ENCODE data around the gene FBLN2. TPM values are rescaled to one million over a fixed set of nuclear protein-coding genes. Genes with fewer than 3 reads are reported as not detected.

Gene FBLN2
- polyA plus RNA-seq, 1 of the 3 experiments (the other 2 are of a cell fraction), result 5.2 TPM

DNA sequence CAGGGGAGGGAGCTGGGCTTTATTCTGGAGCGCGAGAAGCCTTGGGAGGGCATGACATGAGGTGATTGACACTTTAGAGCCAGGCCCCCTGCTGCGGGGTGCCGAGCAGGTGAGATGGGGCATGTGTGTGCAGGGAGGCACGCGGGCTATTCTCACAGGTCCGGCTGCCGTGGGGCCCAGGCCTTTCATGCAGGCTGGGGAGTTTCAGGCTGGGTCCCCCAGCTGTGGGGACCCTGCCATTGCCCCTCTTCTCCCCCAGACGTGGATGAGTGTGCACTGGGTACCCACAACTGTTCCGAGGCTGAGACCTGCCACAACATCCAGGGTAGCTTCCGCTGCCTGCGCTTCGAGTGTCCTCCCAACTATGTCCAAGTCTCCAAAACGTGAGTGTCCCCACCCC lies 87.3 kb downstream of the FBLN2 start:
- no peak overlapping the region for H3K4me3 ChIP-seq (ENCODE audit: low read depth in 2 of 2, low read length in 1 of 2)
- H4K20me1 ChIP-seq (ENCODE audit: insufficient read depth), result no peaks in the 10 kb centered on the region
- H3K36me3 ChIP-seq (replicated peaks in 1 of 2; ENCODE audit: control insufficient read depth in 1 of 2, insufficient read depth in 2 of 2, low read length in 1 of 2), result no peaks in the 10 kb centered on the region
- no peaks in the 10 kb centered on the region for H3K9me3 ChIP-seq
- H3K27me3 ChIP-seq (ENCODE audit: insufficient read depth), result no peaks in the 10 kb centered on the region
- H3K9ac ChIP-seq, result no peak overlapping the region
- no peak overlapping the region for H2AFZ ChIP-seq (ENCODE audit: low read depth)
- no peaks in the 10 kb centered on the region for H3F3A ChIP-seq (replicated peaks; ENCODE audit: insufficient read depth)
- no peaks in the 10 kb centered on the region for H3K79me2 ChIP-seq (ENCODE audit: insufficient read depth)
- no peaks in the 10 kb centered on the region for H3K9me2 ChIP-seq
- CTCF ChIA-PET, result interaction anchor here (1.5 to 8.1 kb wide), 6 partner anchors 9 to 245 kb away, joined by 3 to 68 read pairs (median 7); no protein-coding TSS in a partner anchor
- H3K27ac ChIP-seq (ENCODE audit: low read depth in 2 of 2, low read length in 1 of 2), result no peak overlapping the region
- 63% methylated on average over 11 of the region's 14 CpGs for WGBS (ENCODE audit: low lambda C conversion rate)
- H3K4me2 ChIP-seq, result no peak overlapping the region
- no peak for DNase-seq
- TF ChIP-seq, protein P1, sequence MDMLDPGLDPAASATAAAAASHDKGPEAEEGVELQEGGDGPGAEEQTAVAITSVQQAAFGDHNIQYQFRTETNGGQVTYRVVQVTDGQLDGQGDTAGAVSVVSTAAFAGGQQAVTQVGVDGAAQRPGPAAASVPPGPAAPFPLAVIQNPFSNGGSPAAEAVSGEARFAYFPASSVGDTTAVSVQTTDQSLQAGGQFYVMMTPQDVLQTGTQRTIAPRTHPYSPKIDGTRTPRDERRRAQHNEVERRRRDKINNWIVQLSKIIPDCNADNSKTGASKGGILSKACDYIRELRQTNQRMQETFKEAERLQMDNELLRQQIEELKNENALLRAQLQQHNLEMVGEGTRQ (IDR thresholded peaks at IDR 0.05; ENCODE audit: borderline replicate concordance, low read depth, low read length), result no peak
- TF ChIP-seq CHD2 (IDR thresholded peaks at IDR 0.05; ENCODE audit: low read length, partially characterized antibody) (no peak), TAF1 (IDR thresholded peaks at IDR 0.05; ENCODE audit: borderline replicate concordance, low read depth, low read length) (no peak), RFX5 (IDR thresholded peaks at IDR 0.05; ENCODE audit: low read length) (no peak), FOXM1 (IDR thresholded peaks at IDR 0.05; ENCODE audit: low read depth) (no peak), NFIC (IDR thresholded peaks at IDR 0.05; ENCODE audit: borderline replicate concordance) (no peak), POLR2AphosphoS5 (IDR thresholded peaks at IDR 0.05; ENCODE audit: low read depth, low read length) (no peak), ELF1 (IDR thresholded peaks at IDR 0.05) (no peak), MEF2A (IDR thresholded peaks at IDR 0.05; ENCODE audit: borderline replicate concordance, low read depth) (no peak), NRF1 (IDR thresholded peaks at IDR 0.05; ENCODE audit: low read depth, low read length) (no peak), RXRA (IDR thresholded peaks at IDR 0.05; ENCODE audit: borderline replicate concordance, low read depth) (no peak), SIN3A (IDR thresholded peaks at IDR 0.05; ENCODE audit: borderline replicate concordance, low read depth, low read length) (no peak), SMC3 (IDR thresholded peaks at IDR 0.05; ENCODE audit: low read depth, low read length) (no peak), FOSL2 (IDR thresholded peaks at IDR 0.05; ENCODE audit: borderline replicate concordance, low read depth) (no peak)
- TF ChIP-seq, protein P2, sequence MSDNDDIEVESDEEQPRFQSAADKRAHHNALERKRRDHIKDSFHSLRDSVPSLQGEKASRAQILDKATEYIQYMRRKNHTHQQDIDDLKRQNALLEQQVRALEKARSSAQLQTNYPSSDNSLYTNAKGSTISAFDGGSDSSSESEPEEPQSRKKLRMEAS (IDR thresholded peaks at IDR 0.05; ENCODE audit: low read depth), result no peak
- H3K4me1 ChIP-seq (ENCODE audit: control insufficient read depth in 1 of 2, insufficient read depth in 2 of 2, low read depth in 1 of 2, low read length in 1 of 2), result peaks cover 0 to 6% of the 10 kb centered on the region in 2 experiments; a peak in 1 of 4 replicates
- POLR2A ChIA-PET, result no interaction called here

DNA sequence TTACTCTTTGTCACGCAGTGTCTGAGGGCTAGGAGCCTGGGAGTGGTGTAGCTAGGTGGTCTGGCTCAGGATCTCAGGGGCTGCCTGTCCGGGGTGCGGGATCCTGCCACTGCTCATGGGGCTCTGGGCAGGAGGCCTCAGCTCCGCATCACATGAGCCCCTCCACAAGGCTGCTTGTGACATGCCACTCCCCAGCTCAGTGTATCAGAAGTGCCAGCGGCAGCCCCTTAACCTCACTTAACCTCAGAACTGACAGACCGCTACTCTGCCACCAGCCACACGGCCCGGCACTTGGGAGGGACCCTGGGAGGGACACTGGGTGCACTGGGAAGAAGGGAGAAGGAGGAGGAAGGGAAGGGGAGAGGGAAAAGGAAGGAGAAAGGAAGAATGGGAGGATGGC lies 87.9 kb downstream of the FBLN2 start:
- no peaks in the 10 kb centered on the region for H3K79me2 ChIP-seq (ENCODE audit: insufficient read depth)
- POLR2A ChIA-PET, result no interaction called here
- TF ChIP-seq ELF1 (IDR thresholded peaks at IDR 0.05) (no peak), SMC3 (IDR thresholded peaks at IDR 0.05; ENCODE audit: low read depth, low read length) (no peak), RAD21 (IDR thresholded peaks at IDR 0.05; ENCODE audit: low read length) (no peak), NRF1 (IDR thresholded peaks at IDR 0.05; ENCODE audit: low read depth, low read length) (no peak), TEAD4 (IDR thresholded peaks at IDR 0.05; ENCODE audit: borderline replicate concordance, insufficient read depth) (no peak), SIN3A (IDR thresholded peaks at IDR 0.05; ENCODE audit: borderline replicate concordance, low read depth, low read length) (no peak), RFX5 (IDR thresholded peaks at IDR 0.05; ENCODE audit: low read length) (no peak), FOXM1 (IDR thresholded peaks at IDR 0.05; ENCODE audit: low read depth) (no peak), FOSL2 (IDR thresholded peaks at IDR 0.05; ENCODE audit: borderline replicate concordance, low read depth) (no peak), GABPA (IDR thresholded peaks at IDR 0.05; ENCODE audit: low read depth) (no peak), YY1 (IDR thresholded peaks at IDR 0.05; ENCODE audit: low read depth) (no peak), EZH2phosphoT487 (IDR thresholded peaks at IDR 0.05; ENCODE audit: borderline replicate concordance, low read depth) (no peak), CHD2 (IDR thresholded peaks at IDR 0.05; ENCODE audit: low read length, partially characterized antibody) (no peak), TCF12 (IDR thresholded peaks at IDR 0.05) (no peak)
- TF ChIP-seq, protein P3, sequence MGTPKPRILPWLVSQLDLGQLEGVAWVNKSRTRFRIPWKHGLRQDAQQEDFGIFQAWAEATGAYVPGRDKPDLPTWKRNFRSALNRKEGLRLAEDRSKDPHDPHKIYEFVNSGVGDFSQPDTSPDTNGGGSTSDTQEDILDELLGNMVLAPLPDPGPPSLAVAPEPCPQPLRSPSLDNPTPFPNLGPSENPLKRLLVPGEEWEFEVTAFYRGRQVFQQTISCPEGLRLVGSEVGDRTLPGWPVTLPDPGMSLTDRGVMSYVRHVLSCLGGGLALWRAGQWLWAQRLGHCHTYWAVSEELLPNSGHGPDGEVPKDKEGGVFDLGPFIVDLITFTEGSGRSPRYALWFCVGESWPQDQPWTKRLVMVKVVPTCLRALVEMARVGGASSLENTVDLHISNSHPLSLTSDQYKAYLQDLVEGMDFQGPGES (IDR thresholded peaks at IDR 0.05; ENCODE audit: low read depth, low read length), result no peak
- TF ChIP-seq, protein P4, sequence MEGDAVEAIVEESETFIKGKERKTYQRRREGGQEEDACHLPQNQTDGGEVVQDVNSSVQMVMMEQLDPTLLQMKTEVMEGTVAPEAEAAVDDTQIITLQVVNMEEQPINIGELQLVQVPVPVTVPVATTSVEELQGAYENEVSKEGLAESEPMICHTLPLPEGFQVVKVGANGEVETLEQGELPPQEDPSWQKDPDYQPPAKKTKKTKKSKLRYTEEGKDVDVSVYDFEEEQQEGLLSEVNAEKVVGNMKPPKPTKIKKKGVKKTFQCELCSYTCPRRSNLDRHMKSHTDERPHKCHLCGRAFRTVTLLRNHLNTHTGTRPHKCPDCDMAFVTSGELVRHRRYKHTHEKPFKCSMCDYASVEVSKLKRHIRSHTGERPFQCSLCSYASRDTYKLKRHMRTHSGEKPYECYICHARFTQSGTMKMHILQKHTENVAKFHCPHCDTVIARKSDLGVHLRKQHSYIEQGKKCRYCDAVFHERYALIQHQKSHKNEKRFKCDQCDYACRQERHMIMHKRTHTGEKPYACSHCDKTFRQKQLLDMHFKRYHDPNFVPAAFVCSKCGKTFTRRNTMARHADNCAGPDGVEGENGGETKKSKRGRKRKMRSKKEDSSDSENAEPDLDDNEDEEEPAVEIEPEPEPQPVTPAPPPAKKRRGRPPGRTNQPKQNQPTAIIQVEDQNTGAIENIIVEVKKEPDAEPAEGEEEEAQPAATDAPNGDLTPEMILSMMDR (IDR thresholded peaks at IDR 0.05), result no peak
- TF ChIP-seq, protein P5, sequence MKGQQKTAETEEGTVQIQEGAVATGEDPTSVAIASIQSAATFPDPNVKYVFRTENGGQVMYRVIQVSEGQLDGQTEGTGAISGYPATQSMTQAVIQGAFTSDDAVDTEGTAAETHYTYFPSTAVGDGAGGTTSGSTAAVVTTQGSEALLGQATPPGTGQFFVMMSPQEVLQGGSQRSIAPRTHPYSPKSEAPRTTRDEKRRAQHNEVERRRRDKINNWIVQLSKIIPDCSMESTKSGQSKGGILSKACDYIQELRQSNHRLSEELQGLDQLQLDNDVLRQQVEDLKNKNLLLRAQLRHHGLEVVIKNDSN (IDR thresholded peaks at IDR 0.05; ENCODE audit: borderline replicate concordance, low read depth), result no peak

More for the DNA sequence above, 87.9 kb downstream of the FBLN2 start:
- Histone ChIP-seq H4K20me1 (ENCODE audit: insufficient read depth) (no peaks in the 10 kb centered on the region), H3F3A (replicated peaks; ENCODE audit: insufficient read depth) (no peaks in the 10 kb centered on the region), H3K27ac (ENCODE audit: low read depth in 2 of 2, low read length in 1 of 2) (no peak overlapping the region), H3K9me2 (no peaks in the 10 kb centered on the region), H3K36me3 (replicated peaks in 1 of 2; ENCODE audit: control insufficient read depth in 1 of 2, insufficient read depth in 2 of 2, low read length in 1 of 2) (no peaks in the 10 kb centered on the region), H3K9ac (no peak overlapping the region), H2AFZ (ENCODE audit: low read depth) (no peak overlapping the region), H3K4me2 (no peak overlapping the region), H3K9me3 (no peaks in the 10 kb centered on the region), H3K4me3 (ENCODE audit: low read depth in 2 of 2, low read length in 1 of 2) (no peak overlapping the region), H3K4me1 (ENCODE audit: control insufficient read depth in 1 of 2, insufficient read depth in 2 of 2, low read depth in 1 of 2, low read length in 1 of 2) (peaks cover 0 to 6% of the 10 kb centered on the region in 2 experiments; a peak in 1 of 4 replicates), H3K27me3 (ENCODE audit: insufficient read depth) (no peaks in the 10 kb centered on the region)
- WGBS (ENCODE audit: low lambda C conversion rate), result 48% methylated on average over 5 of the region's 8 CpGs
- DNase-seq, result no peak
- CTCF ChIA-PET, result interaction anchor here (1.0 to 8.1 kb wide), 7 partner anchors 10 to 244 kb away, joined by 3 to 68 read pairs (median 7); no protein-coding TSS in a partner anchor

Measured in SK-N-SH (cell line).